ENCODE measurements around the gene PKD2L1.
A peak's percentile ranks its signal among the peaks of the same experiment; 100 is the strongest.
"Not testable (repeated sequence)": the region's sequence is repeated elsewhere in the genome, so short reads cannot be mapped to it uniquely, and the experiment has no call there.

Gene PKD2L1

DNA sequence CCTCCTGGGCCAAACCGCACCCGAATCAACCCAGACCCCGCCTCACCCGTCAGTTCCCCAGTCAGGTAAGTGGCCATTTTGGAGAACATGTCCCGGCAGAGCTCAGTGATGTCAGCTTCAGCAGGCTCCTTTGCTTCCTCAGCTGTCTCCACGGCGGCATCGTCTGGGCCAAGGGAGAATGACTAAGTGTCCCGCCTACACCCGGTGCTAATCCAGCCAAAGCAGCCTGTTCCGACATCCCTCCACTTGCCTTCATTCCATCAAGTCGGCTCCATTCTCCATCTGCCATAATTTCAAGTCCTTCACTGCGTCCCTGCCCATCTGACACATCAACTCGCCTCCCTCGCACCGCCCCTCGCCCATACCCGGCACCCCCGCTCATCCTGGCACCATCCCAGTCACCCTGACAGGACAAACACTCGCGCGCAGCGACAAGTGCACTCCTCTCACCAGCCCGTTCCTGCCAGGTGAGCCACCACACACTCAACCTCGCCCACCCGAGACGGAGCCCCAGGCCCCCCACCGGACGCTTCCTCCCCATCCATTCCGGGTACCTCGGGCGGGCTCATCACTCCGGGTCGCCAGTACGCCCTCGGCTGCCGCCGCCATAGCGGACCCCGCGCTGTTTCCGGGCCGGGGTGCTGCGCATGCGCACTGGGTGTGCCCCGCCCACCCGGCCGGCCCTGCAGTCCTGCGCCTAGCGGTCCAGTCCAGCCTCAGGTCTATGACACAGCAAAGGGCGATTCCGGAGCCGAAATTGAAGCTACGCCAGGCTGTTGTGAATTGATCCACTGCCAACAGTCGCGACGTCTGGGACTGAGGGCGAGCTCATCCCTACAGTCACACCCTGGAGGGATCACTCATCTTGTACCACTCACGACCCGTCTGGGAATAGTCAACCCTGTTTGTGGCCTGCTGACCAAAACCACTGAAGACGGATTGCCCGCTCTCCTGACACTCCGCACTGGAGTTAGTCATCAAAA is 43.7 kb downstream of the PKD2L1 start, which contains the start of gene BLOC1S2:
TSS of gene BLOC1S2 (minus strand) at position 630 of the 983 bp plus-strand sequence. CDS start at position 609, 21 bp downstream.
- H3K4me3 ChIP-seq (ENCODE audit: low read depth, low read length): peak within 1 kb of the TSS; percentile 73
- TF ChIP-seq, protein P1, sequence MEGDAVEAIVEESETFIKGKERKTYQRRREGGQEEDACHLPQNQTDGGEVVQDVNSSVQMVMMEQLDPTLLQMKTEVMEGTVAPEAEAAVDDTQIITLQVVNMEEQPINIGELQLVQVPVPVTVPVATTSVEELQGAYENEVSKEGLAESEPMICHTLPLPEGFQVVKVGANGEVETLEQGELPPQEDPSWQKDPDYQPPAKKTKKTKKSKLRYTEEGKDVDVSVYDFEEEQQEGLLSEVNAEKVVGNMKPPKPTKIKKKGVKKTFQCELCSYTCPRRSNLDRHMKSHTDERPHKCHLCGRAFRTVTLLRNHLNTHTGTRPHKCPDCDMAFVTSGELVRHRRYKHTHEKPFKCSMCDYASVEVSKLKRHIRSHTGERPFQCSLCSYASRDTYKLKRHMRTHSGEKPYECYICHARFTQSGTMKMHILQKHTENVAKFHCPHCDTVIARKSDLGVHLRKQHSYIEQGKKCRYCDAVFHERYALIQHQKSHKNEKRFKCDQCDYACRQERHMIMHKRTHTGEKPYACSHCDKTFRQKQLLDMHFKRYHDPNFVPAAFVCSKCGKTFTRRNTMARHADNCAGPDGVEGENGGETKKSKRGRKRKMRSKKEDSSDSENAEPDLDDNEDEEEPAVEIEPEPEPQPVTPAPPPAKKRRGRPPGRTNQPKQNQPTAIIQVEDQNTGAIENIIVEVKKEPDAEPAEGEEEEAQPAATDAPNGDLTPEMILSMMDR (IDR thresholded peaks at IDR 0.05; ENCODE audit: control insufficient read depth, extremely low read depth, insufficient read depth): no peak
- peak; percentile 44 for DNase-seq (ENCODE audit: low read depth)

DNA sequence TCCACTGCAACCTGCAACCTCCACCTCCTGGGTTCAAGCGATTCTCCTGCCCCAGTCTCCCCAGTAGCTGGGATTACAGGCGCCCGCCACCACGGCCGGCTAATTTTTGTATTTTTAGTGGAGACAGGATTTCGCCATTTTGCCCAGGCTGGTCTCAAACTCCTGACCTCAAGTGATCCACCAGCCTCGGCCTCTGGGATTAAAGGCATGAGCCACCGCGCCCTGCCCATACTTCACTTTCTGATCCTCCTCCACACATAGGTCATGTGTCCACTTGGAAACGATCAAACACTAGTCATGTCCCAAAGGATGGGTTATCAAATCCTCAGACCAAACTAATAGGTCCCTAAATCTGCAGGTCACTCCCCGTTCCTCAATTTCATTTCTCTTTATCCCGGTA is 44.7 kb downstream of the PKD2L1 start:
- DNase-seq (ENCODE audit: low read depth): not testable (repeated sequence)
- H3K4me3 ChIP-seq (ENCODE audit: low read depth, low read length): peak overlapping the region; percentile 73

DNA sequence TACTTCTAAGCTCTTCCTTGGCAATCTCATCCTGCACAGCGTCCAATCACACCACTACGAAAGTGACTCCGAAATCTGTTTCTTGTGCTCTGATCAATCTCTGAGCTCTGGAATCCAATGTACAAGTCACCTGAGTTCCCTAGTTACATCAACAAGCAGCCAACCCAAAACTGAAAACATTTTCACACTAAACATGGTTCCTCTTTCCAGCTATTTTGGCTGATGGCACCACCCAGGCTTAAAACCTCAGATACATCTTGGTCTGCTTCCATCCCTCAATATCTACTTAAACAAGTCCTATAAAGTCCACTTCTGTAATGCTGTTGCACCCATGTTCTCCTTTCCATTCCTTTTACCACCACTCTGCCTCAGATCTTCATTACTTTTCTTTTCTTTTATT is 47.1 kb downstream of the PKD2L1 start:
- no peak overlapping the region for H3K4me3 ChIP-seq (ENCODE audit: low read depth, low read length)
- TF ChIP-seq, protein P1 (IDR thresholded peaks at IDR 0.05; ENCODE audit: control insufficient read depth, extremely low read depth, insufficient read depth): no peak
- no peak for DNase-seq (ENCODE audit: low read depth)

DNA sequence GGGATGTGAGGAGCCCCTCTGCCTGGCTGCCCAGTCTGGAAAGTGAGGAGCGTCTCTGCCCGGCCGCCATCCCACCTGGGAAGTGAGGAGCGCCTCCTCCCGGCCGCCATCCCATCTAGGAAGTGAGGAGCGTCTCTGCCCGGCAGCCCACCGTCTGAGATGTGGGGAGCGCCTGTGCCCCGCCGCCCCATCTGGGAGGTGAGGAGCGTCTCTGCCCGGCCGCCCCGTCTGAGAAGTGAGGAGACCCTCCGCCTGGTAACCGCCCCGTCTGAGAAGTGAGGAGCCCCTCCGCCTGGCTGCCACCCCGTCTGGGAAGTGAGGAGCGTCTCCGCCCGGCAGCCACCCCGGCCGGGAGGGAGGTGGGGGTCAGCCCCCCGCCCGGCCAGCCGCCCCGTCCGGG is 53.1 kb downstream of the PKD2L1 start:
- H3K4me3 ChIP-seq (ENCODE audit: low read depth, low read length): not testable (repeated sequence)

DNA sequence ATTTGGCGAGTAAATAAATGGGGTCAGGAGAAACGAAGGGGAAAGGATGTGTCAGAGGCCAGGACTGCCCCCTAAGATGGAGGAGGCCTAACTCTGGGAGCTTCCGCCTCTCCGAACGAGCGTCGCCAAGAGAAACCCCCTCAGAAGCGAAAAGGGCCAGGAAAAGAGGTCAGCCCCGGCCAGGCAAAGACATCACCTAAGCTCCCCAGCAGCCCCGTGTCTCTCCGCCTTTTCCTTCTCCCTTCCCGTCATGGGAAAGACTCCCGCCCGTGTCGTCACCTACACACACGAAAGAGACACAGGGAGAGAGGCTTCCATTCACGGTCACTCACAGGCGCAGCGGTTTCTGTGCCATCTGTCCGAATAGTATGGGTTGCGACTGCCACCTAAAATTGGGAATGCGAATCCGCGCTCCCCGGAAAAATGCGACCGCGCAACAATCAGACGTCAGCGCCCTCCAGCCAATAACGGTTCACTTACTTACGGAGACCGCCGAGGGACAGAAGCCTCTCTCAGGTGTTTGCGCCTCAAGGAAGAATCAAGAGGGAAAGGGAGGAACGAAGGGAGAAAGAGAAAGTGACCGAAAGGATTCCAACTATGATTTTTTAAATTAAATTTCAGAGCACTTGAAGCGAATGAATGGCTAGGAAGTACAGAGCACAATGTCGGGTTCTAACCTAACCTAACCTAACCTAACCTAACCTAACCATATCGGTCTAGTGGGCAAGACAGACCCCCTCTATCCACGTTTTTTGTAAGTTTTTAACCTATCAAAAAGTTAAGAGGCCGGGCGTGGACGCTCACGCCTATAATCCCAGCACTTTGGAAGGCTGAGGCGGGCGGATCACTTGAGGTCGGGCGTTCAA is 62.6 kb downstream of the PKD2L1 start, which contains the start of gene CWF19L1:
TSS of gene CWF19L1 (minus strand) at position 400 of the 866 bp plus-strand sequence. CDS start at position 355, 45 bp downstream.
- peak; percentile 51 for DNase-seq (ENCODE audit: low read depth)
- H3K4me3 ChIP-seq (ENCODE audit: low read depth, low read length): peak within 1 kb of the TSS; percentile 76
- TF ChIP-seq, protein P1 (IDR thresholded peaks at IDR 0.05; ENCODE audit: control insufficient read depth, extremely low read depth, insufficient read depth): no peak

More for the DNA sequence above, 53.1 kb downstream of the PKD2L1 start:
- DNase-seq (ENCODE audit: low read depth): not testable (repeated sequence)

DNA sequence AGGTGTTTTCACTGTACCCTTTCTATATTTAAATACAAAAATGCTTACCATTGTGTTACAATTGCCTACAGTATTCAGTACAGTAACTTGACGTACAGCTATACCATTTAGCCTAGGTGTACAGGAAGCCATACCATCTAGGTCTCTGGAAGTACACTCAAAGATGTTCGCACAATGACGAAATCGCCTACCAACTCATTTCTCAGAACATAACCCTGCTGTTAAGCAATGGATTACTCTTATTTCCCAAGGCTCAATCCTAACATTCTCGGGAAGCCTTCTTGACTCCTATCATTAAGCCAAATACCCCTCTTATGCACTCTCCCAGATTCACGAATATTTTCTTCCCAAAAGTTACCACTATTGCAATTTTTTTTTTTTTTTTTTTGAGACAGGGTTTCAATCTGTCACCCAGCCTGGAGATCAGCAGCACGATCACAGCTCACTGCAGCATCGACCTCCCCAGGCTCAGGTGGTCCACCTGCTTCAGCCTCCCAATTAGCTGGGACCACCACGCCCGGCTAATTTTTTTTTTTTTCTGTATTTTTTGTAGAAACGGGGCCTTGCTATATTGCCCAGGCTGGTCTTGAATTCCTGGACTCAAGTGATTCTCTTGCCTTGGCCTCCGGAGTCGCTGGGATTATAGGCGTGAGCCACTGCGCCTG is 64.1 kb downstream of the PKD2L1 start:
- TF ChIP-seq, protein P1 (IDR thresholded peaks at IDR 0.05; ENCODE audit: control insufficient read depth, extremely low read depth, insufficient read depth): no peak
- DNase-seq (ENCODE audit: low read depth): no peak
- peak overlapping the region; percentile 76 for H3K4me3 ChIP-seq (ENCODE audit: low read depth, low read length)

DNA sequence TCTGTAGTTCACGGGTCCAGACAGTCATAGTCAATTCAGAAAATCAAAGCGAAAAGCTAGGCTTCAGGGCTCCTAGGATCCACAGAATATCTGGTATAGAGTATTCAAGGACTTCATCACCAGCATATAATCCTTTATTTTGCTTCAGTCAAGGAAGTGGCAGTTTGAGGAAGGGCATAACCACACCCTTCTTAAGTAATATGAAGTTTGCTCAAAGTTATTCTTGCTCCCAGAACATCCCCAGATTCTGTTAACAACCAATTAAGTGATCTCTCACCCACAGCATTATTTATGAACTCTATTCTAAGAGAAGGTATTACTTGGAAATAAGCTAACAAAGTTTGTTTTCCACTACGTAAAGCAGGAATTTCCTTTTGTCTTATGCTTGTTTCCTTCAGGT is 75.8 kb downstream of the PKD2L1 start:
- no peak for DNase-seq (ENCODE audit: low read depth)
- TF ChIP-seq, protein P1 (IDR thresholded peaks at IDR 0.05; ENCODE audit: control insufficient read depth, extremely low read depth, insufficient read depth): no peak
- H3K4me3 ChIP-seq (ENCODE audit: low read depth, low read length): no peak overlapping the region

Measured in LNCaP clone FGC (cell line).